Pancreas (tissue), 10 donors: ENCODE measurements around the gene EMC8. TPM values are rescaled to one million over a fixed set of nuclear protein-coding genes. Genes with fewer than 3 reads are reported as not detected.
"Not testable (repeated sequence)": the region's sequence is repeated elsewhere in the genome, so short reads cannot be mapped to it uniquely, and the experiment has no call there.

Source experiments
- ATAC-seq, 4 donors: fragments of 200-7000 bp; cut with Tn5 transposase; one replicate each; pipeline versions ENCODE4 v1.8.0 to v1.9.1; 2020; ENCODE audit warnings: mild to moderate bottlenecking in 4 of 4, moderate library complexity in 4 of 4
- DNase-seq, 6 donors: peaks; one replicate each; pipeline ENCODE4 v3.0.0-alpha.2; 2020
- FAIRE-seq: peaks from 2 replicates; lab custom pipeline; 2012; peaks lifted over from hg19 to GRCh38; lab: Jason Lieb, UNC
- H3K27ac ChIP-seq, 4 donors: fragments of 200-600 bp; sonication (generic); 1 replicate in 3 of 4; 2 replicates in 1 of 4; pipeline versions ENCODE4 v1.5.0 to v1.8.0; 2020
- H3K27me3 ChIP-seq, 4 donors: fragments of 200-600 bp; one replicate each; pipeline ENCODE4 v1.8.0; 2021
- H3K36me3 ChIP-seq, 3 donors: fragments of 200-600 bp; sonication (generic) in 1 of 3; one replicate each; pipeline versions ENCODE4 v1.5.0 to v1.8.0; 2020 to 2021
- H3K4me1 ChIP-seq, 3 donors: fragments of 200-600 bp; one replicate each; pipeline ENCODE4 v1.8.0; 2021
- H3K4me3 ChIP-seq, 4 donors: fragments of 200-600 bp; sonication (generic) in 2 of 4; one replicate each; pipeline versions ENCODE4 v1.5.0 to v1.8.0; 2020 to 2021
- H3K9me3 ChIP-seq, 4 donors: fragments of 200-600 bp; one replicate each; pipeline ENCODE4 v1.8.0; 2021
- WGBS, 2 donors: extraction: QIAGEN DNeasy Blood & Tissue Kit; methylation state at CpG; one replicate each; pipeline ENCODE4 v1.1.7; 2013; 5-methylcytosine and 5-hydroxymethylcytosine counted together
- intact Hi-C, 3 donors: fragments of 100-400 bp; cut with DNase I; formaldehyde crosslinking; loops; one replicate each; pipeline versions ENCODE4 v1.11.1 to v1.14.2; 2022
- polyA plus RNA-seq, 2 donors: library from polyadenylated mRNA; stranded (reverse); fragments of 200-250 nt; gene quantifications; one replicate each; pipeline ENCODE4 v1.2.3, GENCODE V29; 2013
- total RNA-seq, 6 donors: library from RNA; stranded (reverse); fragmentation: NEBNext Ultra II Directional in 4 of 6; extraction: Animal tissue kit (Norgen Biotek cat#: 25700) in 4 of 6; gene quantifications; one replicate each; pipeline versions ENCODE4 v1.2.1 to v1.2.4, GENCODE V29; 2021 to 2023
- TF ChIP-seq, protein P1 (sequence below), 4 donors: fragments of 200-600 bp; sonication (generic) in 3 of 4; IDR thresholded peaks; one replicate each; pipeline versions ENCODE4 v1.5.0 to v1.8.0; 2021; ENCODE audit warnings: antibody characterized with exemption in 4 of 4
- donor health status: healthy with polysubstance abuse.
- donor health status: DM: no; HTN: no; CAD: no; lungs with moderate emphysema.
- donor health status: DM: no; HTN: no; CAD: no.
- donor health status: control.
- donor health status: control.
- donor health status: Bipolar disorder and iron deficiency.
- donor health status: DM: yes; HTN: yes; CAD: no.
- donor health status: DM: no; HTN: no; CAD: no.
- donor health status: DM: no; HTN: no; CAD: no.
- donor health status: DM: yes; HTN: yes; CAD: no.

Gene EMC8
- total and polyA plus RNA-seq, 8 donors, result 6.8 to 14.2 (median 9.8) TPM

DNA sequence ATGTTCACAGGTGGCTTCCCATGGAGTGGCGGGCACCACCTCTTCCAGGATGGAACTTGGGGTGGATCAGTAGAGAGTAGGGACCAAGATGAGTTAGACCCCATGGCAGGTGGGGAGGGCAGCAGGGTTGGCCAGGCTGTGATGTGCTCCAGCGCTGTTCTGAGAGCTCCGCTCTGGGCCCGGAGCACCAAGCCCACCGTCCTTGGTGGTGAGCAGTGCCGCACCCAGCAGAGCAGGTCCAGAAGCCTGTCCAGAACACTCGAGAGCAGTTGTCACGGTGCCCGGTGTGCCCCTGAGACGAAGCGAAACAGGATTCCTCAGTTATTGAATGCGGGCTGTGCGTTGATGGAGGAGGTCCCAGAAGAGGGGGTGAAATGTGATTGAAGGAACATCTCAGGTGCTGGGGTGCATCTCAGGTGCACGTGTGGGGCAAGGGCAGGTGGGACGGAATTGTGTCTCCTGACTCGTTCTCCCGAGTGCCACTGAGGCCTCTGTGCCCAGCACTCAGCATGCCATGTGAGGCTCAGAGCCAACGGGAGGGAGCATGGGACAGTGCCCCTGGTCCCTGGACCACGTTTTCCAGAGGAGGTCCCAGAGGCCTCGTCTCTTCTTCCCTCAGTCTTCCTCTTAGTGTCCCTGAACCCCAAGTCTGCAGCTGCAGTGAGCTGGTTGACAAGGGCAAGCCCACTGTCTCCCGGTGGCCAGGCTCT is 39.7 kb upstream of the EMC8 start:
- Histone ChIP-seq H3K4me1 (no peaks in the 10 kb centered on the region), H3K9me3 (no peaks in the 10 kb centered on the region), H3K27me3 (peaks cover 0 to 6% (median 0%) of the 10 kb centered on the region in 4 donors), H3K4me3 (no peak overlapping the region), H3K27ac (no peak overlapping the region), H3K36me3 (no peaks in the 10 kb centered on the region)
- TF ChIP-seq, protein P1, sequence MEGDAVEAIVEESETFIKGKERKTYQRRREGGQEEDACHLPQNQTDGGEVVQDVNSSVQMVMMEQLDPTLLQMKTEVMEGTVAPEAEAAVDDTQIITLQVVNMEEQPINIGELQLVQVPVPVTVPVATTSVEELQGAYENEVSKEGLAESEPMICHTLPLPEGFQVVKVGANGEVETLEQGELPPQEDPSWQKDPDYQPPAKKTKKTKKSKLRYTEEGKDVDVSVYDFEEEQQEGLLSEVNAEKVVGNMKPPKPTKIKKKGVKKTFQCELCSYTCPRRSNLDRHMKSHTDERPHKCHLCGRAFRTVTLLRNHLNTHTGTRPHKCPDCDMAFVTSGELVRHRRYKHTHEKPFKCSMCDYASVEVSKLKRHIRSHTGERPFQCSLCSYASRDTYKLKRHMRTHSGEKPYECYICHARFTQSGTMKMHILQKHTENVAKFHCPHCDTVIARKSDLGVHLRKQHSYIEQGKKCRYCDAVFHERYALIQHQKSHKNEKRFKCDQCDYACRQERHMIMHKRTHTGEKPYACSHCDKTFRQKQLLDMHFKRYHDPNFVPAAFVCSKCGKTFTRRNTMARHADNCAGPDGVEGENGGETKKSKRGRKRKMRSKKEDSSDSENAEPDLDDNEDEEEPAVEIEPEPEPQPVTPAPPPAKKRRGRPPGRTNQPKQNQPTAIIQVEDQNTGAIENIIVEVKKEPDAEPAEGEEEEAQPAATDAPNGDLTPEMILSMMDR (IDR thresholded peaks at IDR 0.05), result no peak
- intact Hi-C loops, result no loop called here
- 72 to 80% methylated on average over 21 of the region's 21 CpGs for WGBS, 2 donors
- FAIRE-seq, result no peak
- no peak for DNase-seq
- ATAC-seq, result no peak

DNA sequence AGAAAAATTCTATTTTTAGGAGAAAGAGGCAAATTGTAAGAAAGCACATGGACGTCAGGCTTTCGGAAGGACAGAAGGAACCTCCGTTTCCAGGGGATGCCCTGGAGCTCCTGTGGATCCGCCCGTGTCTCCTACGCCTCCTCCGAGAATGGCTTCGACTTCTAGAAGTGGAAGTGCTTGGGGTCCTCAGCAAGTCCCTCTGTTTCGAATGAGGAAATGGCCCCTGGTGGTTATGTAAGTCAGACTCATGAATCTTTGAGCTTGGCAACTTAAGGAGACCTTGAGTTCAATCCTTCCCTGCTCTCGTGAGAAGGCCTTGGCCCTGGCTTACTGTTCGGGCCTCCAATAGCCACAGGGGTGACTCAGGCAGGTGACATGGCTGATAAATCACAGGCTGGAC is 39.0 kb upstream of the EMC8 start:
- intact Hi-C loops, result no loop called here
- ATAC-seq (peak in 2 of 4 donors; percentile 16 to 44), FAIRE-seq (no peak), DNase-seq (peak in 1 of 6 donors; percentile 19)
- Histone ChIP-seq H3K9me3 (no peaks in the 10 kb centered on the region), H3K4me3 (no peak overlapping the region), H3K36me3 (no peaks in the 10 kb centered on the region), H3K27ac (no peak overlapping the region), H3K4me1 (no peaks in the 10 kb centered on the region), H3K27me3 (peaks cover 0 to 6% (median 0%) of the 10 kb centered on the region in 4 donors)
- TF ChIP-seq, protein P1 (IDR thresholded peaks at IDR 0.05), result no peak
- WGBS, 2 donors, result 63 to 75% methylated on average over 11 of the region's 11 CpGs

DNA sequence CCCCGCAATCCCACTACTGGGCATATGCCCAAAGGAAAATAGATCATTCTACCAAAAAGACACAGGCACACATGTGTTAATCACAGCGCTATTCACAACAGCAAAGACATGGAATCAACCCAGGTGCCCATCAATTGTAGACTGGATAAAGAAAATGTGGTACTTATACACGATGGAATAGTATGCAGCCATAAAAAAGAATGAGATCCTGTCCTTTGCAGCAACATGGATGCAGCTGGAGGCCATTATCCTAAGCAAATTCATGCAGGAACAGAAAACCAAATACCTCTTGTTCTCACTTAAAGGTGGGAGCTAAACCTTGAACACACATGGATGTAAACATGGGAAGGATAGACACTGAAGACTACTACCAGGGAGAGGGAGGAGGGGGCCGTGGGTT is 38.3 kb upstream of the EMC8 start:
- H3K4me1 ChIP-seq, H3K27me3 ChIP-seq, ATAC-seq, H3K36me3 ChIP-seq, H3K4me3 ChIP-seq, H3K9me3 ChIP-seq, H3K27ac ChIP-seq, intact Hi-C loops, FAIRE-seq: not testable (repeated sequence)
- WGBS, 2 donors, result 66 to 80% methylated on average over 4 of the region's 4 CpGs
- peak in 1 of 6 donors; percentile 3 for DNase-seq

DNA sequence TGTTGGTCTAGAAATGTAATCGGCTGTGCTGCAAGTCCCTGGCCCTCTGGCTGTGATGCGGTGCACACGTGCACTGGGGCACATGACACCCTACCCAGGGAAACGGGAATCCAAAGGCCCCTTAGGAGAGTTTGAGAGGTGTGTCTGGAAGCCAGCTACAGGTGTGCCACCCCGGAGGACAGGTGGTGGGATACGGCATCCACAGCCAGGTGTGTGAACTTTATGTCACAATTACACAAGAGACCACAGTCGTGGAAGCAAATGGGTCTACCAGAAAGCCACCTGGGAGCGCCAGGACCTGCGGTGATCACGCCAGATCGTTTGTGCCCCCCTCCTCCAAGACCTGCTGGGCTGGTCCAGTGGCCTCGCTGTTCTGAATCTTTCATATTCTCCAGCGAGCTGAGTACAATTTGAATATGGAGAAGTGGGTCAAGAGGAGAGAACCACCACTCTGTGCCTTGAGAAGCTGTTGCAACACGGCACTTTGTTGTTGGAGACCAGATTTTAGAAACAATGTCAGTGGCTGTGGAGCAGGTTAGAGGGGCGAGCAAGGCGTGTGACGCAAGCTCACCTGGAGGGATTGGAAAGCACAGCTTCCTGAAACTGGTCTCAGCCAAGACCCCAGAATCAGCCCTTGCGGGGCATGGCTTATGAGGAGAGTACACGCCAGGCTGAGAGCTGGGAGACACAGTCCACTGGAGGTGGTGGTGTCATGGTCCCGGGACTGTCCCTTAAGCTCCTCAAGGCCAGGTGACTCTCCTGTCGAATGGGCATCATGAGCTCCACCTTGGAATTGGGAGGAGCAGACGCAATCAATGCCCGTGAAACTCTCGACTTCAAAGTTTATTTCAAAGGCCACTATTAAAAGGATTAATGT is 37.6 kb upstream of the EMC8 start:
- intact Hi-C loops, result no loop called here
- 46 to 53% methylated on average over 24 of the region's 24 CpGs for WGBS, 2 donors
- TF ChIP-seq, protein P1 (IDR thresholded peaks at IDR 0.05), result no peak
- FAIRE-seq (no peak), DNase-seq (peak in 1 of 6 donors; percentile 23), ATAC-seq (no peak)
- H3K36me3 ChIP-seq, result no peaks in the 10 kb centered on the region
- peaks cover 0 to 6% (median 0%) of the 10 kb centered on the region in 4 donors for H3K27me3 ChIP-seq
- H3K9me3 ChIP-seq, result no peaks in the 10 kb centered on the region
- no peak overlapping the region for H3K27ac ChIP-seq
- no peaks in the 10 kb centered on the region for H3K4me1 ChIP-seq
- no peak overlapping the region for H3K4me3 ChIP-seq

DNA sequence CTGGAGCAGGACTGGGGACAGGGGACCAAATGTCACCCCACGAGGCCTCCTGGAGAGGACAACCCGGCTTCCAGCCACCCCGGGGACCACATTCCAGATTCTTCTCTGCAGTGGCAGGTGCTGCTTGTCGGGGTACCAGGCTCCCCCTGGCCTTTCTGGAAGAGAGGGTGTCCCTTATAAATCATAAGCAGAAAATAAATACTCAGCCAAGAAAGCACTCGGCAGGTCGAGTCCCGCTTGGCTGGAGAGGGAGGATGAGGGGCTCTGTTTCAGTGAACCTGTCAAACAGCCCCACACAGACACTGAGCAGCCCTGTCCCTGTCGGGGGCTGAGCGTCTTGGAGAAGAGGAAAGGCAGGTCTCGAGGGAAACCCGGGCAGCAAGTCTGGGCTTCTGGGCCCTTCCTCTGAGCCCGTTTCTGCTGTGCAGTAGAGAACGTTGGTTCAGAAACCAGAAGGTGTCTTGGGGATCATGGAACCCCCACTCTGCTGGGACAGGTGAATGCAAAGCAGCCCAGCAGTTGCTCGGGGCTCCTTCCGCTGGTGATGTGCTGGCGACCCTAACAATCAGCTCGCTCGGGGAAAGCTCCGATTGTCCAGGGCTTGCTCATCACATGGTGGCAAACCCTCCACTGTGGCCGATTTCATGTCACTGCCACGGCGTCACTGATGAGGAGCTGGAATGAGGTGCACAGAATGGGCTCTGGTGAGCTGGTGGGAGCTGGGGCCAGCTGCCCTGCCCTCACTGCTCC is 36.8 kb upstream of the EMC8 start:
- no peaks in the 10 kb centered on the region for H3K4me1 ChIP-seq
- no peaks in the 10 kb centered on the region for H3K9me3 ChIP-seq
- DNase-seq (peak in 1 of 6 donors; percentile 37), ATAC-seq (no peak), FAIRE-seq (no peak)
- H3K27me3 ChIP-seq, result peaks cover 0 to 6% (median 0%) of the 10 kb centered on the region in 4 donors
- H3K36me3 ChIP-seq, result no peaks in the 10 kb centered on the region
- TF ChIP-seq, protein P1 (IDR thresholded peaks at IDR 0.05), result no peak
- 43 to 62% methylated on average over 22 of the region's 22 CpGs for WGBS, 2 donors
- no peak overlapping the region for H3K4me3 ChIP-seq
- intact Hi-C loops, result no loop called here
- H3K27ac ChIP-seq, result no peak overlapping the region
